Upper lobe of right lung (tissue), 1 donor: ENCODE data around the gene ITGA2B. TPM values are rescaled to one million over a fixed set of nuclear protein-coding genes. Genes with fewer than 3 reads are reported as not detected.

Source experiments
- ATAC-seq: fragments of 200-7000 bp; cut with Tn5 transposase; one replicate; pipeline ENCODE4 v1.9.1; 2020; ENCODE audit warnings: mild to moderate bottlenecking, moderate library complexity
- DNase-seq: peaks from one replicate; pipeline ENCODE4 v3.0.0-alpha.2; 2020
- H3K27ac ChIP-seq: fragments of 200-600 bp; one replicate; pipeline ENCODE4 v1.8.0; 2022
- H3K27me3 ChIP-seq: fragments of 200-600 bp; one replicate; pipeline ENCODE4 v1.8.0; 2022; ENCODE audit warnings: mild to moderate bottlenecking
- H3K36me3 ChIP-seq: fragments of 200-600 bp; one replicate; pipeline ENCODE4 v1.8.0; 2022
- H3K4me1 ChIP-seq: fragments of 200-600 bp; one replicate; pipeline ENCODE4 v1.8.0; 2022
- H3K4me3 ChIP-seq: fragments of 200-600 bp; one replicate; pipeline ENCODE4 v1.8.0; 2022; ENCODE audit warnings: mild to moderate bottlenecking
- H3K9me3 ChIP-seq: fragments of 200-600 bp; one replicate; pipeline ENCODE4 v1.8.0; 2022
- intact Hi-C: fragments of 100-400 bp; cut with DNase I; formaldehyde crosslinking; loops from one replicate; pipeline ENCODE4 v1.11.0; 2022
- total RNA-seq: library from RNA; stranded (reverse); fragmentation: NEBNext Ultra II Directional; extraction: Animal tissue kit (Norgen Biotek cat#: 25700); gene quantifications from one replicate; pipeline ENCODE4 v1.2.1, GENCODE V29; 2021
- TF ChIP-seq, protein P1 (sequence below): fragments of 200-600 bp; IDR thresholded peaks from one replicate; pipeline ENCODE4 v1.8.0; 2022; ENCODE audit warnings: antibody characterized with exemption
- donor health status: DM: no; HTN: yes; CAD: no; lungs with severe emphysema.

Gene ITGA2B
- total RNA-seq, 1 donor from 2014 or later = 4.6 TPM

- Histone ChIP-seq H3K4me1 (peaks cover 10% of the 10 kb centered on the region), H3K27me3 (no peaks in the 10 kb centered on the region), H3K9me3 (no peaks in the 10 kb centered on the region), H3K4me3 (peak overlapping the region; percentile 45), H3K27ac (no peak overlapping the region), H3K36me3 (no peaks in the 10 kb centered on the region)
- TF ChIP-seq, protein P1, sequence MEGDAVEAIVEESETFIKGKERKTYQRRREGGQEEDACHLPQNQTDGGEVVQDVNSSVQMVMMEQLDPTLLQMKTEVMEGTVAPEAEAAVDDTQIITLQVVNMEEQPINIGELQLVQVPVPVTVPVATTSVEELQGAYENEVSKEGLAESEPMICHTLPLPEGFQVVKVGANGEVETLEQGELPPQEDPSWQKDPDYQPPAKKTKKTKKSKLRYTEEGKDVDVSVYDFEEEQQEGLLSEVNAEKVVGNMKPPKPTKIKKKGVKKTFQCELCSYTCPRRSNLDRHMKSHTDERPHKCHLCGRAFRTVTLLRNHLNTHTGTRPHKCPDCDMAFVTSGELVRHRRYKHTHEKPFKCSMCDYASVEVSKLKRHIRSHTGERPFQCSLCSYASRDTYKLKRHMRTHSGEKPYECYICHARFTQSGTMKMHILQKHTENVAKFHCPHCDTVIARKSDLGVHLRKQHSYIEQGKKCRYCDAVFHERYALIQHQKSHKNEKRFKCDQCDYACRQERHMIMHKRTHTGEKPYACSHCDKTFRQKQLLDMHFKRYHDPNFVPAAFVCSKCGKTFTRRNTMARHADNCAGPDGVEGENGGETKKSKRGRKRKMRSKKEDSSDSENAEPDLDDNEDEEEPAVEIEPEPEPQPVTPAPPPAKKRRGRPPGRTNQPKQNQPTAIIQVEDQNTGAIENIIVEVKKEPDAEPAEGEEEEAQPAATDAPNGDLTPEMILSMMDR = no peak
- ATAC-seq (no peak), DNase-seq (no peak)
- intact Hi-C loops = no loop called here
These were observed 3.3 kb downstream of the ITGA2B start for GRCh38 chr17:44386182-44386525.

DNA sequence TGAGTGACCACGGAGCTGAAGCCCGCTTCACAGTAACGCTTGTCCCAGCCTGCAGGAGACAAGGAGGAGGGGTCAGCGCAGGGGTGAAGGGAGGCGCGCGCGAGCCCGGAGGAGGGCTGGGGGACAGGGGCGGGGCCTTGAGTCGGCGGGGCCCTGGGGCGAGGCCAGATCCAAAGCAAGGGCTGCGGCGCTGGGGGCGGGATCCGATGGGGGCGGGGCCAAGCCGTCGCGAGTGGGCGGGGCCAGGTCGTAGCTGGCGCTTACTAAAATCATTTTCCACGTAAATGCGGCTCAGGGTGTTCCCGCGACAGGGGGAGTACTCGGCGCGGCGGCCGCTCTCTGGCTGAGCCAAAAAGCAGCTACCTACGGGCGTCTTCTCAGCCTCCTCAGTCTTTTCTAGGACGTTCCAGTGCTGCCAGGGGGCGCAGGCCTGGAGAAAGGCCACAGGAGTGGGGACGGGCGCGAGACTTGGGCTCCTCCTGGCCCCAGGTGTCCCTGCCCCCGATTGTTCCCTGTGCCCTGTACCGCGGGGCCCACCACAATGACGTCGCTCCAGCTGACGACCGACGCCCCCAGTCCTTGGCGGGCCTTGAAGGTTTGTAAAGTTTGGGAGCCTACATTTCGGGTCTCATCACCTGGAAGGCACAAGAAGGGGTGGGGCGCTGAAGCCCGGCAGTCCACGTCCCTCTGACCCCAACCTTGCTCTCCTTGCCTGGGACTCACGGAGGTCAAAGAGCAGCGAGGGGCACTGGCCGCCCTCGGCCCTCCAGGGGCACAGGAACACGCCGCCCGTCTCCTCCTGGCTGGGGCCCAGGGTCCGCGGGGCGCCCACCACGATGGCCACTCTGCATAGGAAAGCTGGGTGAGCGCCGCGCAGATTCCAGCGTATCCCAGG is 3.9 kb downstream of the ITGA2B start:
- Histone ChIP-seq H3K9me3 (no peaks in the 10 kb centered on the region), H3K4me3 (peak overlapping the region; percentile 45), H3K4me1 (peaks cover 10% of the 10 kb centered on the region), H3K36me3 (no peaks in the 10 kb centered on the region), H3K27me3 (no peaks in the 10 kb centered on the region), H3K27ac (no peak overlapping the region)
- intact Hi-C loops = no loop called here
- ATAC-seq (peak; percentile 95), DNase-seq (peak; percentile 91)
- TF ChIP-seq, protein P1 = peak; percentile 25

DNA sequence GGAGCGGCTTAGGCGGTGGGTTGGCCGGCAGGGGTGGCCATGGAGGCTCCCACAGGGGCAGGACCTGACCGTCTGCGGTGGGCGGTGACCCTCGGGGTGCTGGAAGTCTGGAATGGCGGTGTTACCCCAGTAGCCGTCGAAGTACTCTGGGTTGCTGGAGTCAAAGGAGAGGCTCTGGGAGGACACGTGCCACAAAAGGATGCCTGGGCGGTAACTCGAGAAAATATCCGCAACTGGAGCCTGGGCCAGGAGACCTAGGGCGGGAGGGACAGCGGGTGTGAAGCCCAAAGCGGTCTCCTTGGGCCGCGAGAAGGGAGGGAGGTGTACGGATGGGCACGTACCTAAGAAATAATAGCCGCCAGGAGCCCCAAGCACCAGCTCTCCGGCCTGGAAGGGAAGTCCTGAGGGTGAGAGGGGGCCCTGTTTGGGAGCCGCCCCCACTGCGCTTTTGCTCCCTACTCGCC is 4.6 kb downstream of the ITGA2B start:
- peak; percentile 1 for ATAC-seq
- Histone ChIP-seq H3K9me3 (no peaks in the 10 kb centered on the region), H3K4me1 (peaks cover 10% of the 10 kb centered on the region), H3K27ac (no peak overlapping the region), H3K36me3 (no peaks in the 10 kb centered on the region), H3K27me3 (no peaks in the 10 kb centered on the region), H3K4me3 (peak overlapping the region; percentile 45)
- DNase-seq = no peak
- intact Hi-C loops = no loop called here
- TF ChIP-seq, protein P1 = no peak

DNA sequence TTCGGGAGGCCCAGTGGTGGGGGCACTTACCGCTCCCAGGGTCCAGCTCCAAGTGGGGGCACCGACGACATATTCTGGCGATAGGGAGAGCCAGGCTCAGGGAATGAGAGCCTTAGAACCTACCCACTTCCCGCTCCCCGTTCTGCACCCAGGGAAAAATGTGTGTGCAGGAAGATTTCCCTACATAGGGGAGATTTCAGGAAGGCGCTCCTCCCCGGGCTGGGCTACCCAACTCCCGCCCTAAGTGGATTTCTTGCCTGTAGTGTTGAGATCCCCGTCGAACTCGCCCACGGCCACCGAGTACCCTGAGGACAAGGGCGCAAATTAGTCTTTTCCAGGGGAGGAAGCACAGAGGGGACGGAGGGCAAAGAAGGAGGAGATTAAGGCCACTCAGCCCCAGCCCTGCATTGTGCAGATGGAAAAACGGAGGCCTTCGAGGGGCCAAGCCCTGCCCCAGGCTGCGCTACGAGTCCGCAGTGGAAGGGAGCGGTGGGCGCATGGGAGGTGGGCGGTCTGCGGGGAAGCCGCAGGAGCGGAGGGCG is 5.1 kb downstream of the ITGA2B start:
- H3K9me3 ChIP-seq = no peaks in the 10 kb centered on the region
- no peaks in the 10 kb centered on the region for H3K27me3 ChIP-seq
- no peak for ATAC-seq
- H3K4me1 ChIP-seq = peaks cover 10% of the 10 kb centered on the region
- intact Hi-C loops = no loop called here
- no peak overlapping the region for H3K4me3 ChIP-seq
- no peak for DNase-seq
- H3K36me3 ChIP-seq = no peaks in the 10 kb centered on the region
- TF ChIP-seq, protein P1 = no peak
- no peak overlapping the region for H3K27ac ChIP-seq

DNA sequence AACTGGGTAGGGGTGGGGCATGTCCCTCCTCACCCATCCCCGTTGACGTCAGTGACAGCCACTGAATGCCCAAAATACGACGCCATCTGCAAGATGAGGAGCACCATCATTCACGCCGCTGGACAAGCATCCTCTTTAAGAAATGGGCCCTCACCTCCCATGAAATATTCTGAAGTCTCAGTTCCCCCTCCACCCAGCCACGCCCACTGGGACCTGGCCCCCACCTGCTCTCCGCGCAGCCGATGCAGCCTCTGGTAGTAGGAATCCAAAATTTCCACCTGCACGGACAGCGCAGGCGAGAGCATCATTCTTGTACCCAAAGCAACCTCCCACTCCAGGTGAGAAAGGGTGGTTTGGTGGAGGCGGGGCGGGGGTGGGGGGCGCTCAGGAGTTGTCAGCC is 5.6 kb downstream of the ITGA2B start:
- H3K36me3 ChIP-seq = no peaks in the 10 kb centered on the region

More for the DNA sequence above, 5.6 kb downstream of the ITGA2B start:
- Histone ChIP-seq H3K27me3 (no peaks in the 10 kb centered on the region), H3K4me1 (peaks cover 10% of the 10 kb centered on the region), H3K27ac (no peak overlapping the region), H3K9me3 (no peaks in the 10 kb centered on the region), H3K4me3 (no peak overlapping the region)
- ATAC-seq = no peak
- TF ChIP-seq, protein P1 = no peak
- intact Hi-C loops = no loop called here
- no peak for DNase-seq
